Glutamatergic neuron (in vitro differentiated cells): ENCODE results near the gene VSIG10. TPM values are rescaled to one million over a fixed set of nuclear protein-coding genes. Genes with fewer than 3 reads are reported as not detected.

Experiments used
- DNase-seq: peaks from one replicate; pipeline ENCODE4 v3.0.0; 2022
- H3K27ac Mint-ChIP-seq: one replicate; pipeline ENCODE4 v1.8.0; 2020; ENCODE audit warnings: mild to moderate bottlenecking, mixed read lengths, inconsistent platforms; ENCODE audit not compliant: unreplicated experiment
- H3K27me3 Mint-ChIP-seq: one replicate; pipeline ENCODE4 v1.8.0; 2020; ENCODE audit warnings: mild to moderate bottlenecking, moderate library complexity, mixed read lengths, inconsistent platforms; ENCODE audit not compliant: unreplicated experiment
- H3K36me3 Mint-ChIP-seq: one replicate; pipeline ENCODE4 v1.8.0; 2020; ENCODE audit warnings: mild to moderate bottlenecking, mixed read lengths, inconsistent platforms; ENCODE audit not compliant: unreplicated experiment
- H3K4me1 Mint-ChIP-seq: one replicate; pipeline ENCODE4 v1.8.0; 2020; ENCODE audit warnings: mild to moderate bottlenecking, low read depth, mixed read lengths, inconsistent platforms; ENCODE audit not compliant: unreplicated experiment
- H3K4me3 Mint-ChIP-seq: one replicate; pipeline ENCODE4 v1.8.0; 2020; ENCODE audit warnings: mild to moderate bottlenecking, mixed read lengths, inconsistent platforms; ENCODE audit not compliant: unreplicated experiment
- H3K9me3 Mint-ChIP-seq: one replicate; pipeline ENCODE4 v1.8.0; 2020; ENCODE audit warnings: mild to moderate bottlenecking, moderate library complexity, mixed read lengths, inconsistent platforms; ENCODE audit not compliant: unreplicated experiment
- total RNA-seq: library from RNA; stranded (reverse); fragmentation: NEBNext Ultra II Directional; extraction: Animal tissue kit (Norgen Biotek cat#: 25700); gene quantifications from one replicate; pipeline ENCODE4 v1.2.1, GENCODE V29; 2021; ENCODE audit not compliant: unreplicated experiment
- TF ChIP-seq, protein P1 (sequence below): fragments of 200-600 bp; sonication (generic); IDR thresholded peaks from one replicate; pipeline ENCODE4 v1.5.0; 2021; ENCODE audit not compliant: partially characterized antibody, unreplicated experiment

The VSIG10 gene
- total RNA-seq, 1 donor from 2014 or later = 13.3 TPM

DNA sequence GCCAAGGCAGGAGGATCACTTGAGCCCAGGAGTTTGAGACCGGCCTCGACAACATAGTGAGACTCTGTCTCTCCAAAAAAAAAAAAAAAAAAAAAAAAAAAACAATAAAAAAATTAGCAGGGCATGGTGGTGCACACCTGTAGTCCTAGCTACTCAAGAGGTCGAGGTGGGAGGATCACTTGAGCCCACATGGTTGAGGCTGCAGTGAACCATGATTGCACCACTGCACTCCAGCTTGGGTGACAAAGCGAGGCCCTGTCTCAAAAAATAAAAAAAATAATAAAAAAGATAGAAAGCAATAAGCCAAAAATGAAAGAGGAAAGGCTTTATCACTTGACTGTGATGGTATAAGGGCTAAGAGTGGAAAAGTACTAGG lies 21.9 kb upstream of the VSIG10 start:
- Mint-ChIP-seq H3K27me3 (no peaks in the 10 kb centered on the region), H3K4me1 (no peaks in the 10 kb centered on the region), H3K36me3 (no peaks in the 10 kb centered on the region), H3K27ac (no peak overlapping the region), H3K4me3 (no peak overlapping the region), H3K9me3 (no peaks in the 10 kb centered on the region)
- TF ChIP-seq, protein P1, sequence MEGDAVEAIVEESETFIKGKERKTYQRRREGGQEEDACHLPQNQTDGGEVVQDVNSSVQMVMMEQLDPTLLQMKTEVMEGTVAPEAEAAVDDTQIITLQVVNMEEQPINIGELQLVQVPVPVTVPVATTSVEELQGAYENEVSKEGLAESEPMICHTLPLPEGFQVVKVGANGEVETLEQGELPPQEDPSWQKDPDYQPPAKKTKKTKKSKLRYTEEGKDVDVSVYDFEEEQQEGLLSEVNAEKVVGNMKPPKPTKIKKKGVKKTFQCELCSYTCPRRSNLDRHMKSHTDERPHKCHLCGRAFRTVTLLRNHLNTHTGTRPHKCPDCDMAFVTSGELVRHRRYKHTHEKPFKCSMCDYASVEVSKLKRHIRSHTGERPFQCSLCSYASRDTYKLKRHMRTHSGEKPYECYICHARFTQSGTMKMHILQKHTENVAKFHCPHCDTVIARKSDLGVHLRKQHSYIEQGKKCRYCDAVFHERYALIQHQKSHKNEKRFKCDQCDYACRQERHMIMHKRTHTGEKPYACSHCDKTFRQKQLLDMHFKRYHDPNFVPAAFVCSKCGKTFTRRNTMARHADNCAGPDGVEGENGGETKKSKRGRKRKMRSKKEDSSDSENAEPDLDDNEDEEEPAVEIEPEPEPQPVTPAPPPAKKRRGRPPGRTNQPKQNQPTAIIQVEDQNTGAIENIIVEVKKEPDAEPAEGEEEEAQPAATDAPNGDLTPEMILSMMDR = no peak
- DNase-seq = no peak

DNA sequence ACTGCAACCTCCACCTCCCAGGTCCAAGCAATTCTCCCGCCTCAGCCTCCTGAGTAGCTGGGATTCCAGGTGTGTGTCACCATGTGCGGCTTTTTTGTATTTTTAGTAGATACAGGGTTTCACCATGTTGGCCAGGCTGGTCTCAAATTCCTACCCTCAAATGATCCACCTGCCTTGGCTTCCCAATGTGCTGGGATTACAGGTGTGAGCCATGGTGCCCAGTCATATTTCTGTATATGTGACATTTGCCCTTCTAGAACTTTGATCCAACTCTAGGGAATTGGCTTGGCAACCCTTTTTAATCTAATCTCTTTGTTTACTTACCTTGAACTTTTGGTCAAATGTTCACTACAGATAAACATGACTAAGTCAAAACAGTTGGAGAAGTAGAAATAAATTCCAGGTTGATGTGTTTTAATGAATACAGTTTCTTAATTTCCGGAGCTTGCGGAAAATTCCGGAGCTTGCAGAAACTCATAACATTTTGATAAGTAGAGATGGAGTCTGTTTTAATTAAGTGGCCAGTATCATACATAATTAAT lies 20.6 kb upstream of the VSIG10 start:
- DNase-seq = no peak
- Mint-ChIP-seq H3K36me3 (no peaks in the 10 kb centered on the region), H3K27ac (no peak overlapping the region), H3K9me3 (no peaks in the 10 kb centered on the region), H3K27me3 (no peaks in the 10 kb centered on the region), H3K4me3 (no peak overlapping the region), H3K4me1 (no peaks in the 10 kb centered on the region)
- TF ChIP-seq, protein P1 = no peak

DNA sequence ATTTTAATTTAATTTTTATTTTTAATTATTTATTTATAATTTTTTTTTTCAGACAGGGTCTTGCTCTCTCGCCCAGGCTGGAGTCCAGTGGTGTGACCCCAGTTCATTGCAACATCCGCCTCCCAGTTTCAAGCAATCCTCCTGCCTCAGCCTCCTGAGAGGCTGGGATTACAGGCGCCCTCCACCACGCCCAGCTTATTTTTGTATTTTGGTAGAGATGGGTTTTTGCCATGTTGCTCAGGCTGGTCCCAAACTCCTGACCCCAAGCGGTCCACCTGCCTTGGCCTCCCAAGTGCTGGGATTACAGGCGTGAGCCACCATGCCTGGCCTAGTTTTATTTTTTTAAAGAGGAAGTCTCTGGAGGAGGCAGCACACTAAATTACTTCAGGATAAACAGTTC lies 18.5 kb upstream of the VSIG10 start:
- Mint-ChIP-seq H3K27me3 (no peaks in the 10 kb centered on the region), H3K36me3 (no peaks in the 10 kb centered on the region), H3K4me1 (no peaks in the 10 kb centered on the region), H3K4me3 (no peak overlapping the region), H3K9me3 (no peaks in the 10 kb centered on the region), H3K27ac (no peak overlapping the region)
- DNase-seq = no peak
- TF ChIP-seq, protein P1 = no peak

DNA sequence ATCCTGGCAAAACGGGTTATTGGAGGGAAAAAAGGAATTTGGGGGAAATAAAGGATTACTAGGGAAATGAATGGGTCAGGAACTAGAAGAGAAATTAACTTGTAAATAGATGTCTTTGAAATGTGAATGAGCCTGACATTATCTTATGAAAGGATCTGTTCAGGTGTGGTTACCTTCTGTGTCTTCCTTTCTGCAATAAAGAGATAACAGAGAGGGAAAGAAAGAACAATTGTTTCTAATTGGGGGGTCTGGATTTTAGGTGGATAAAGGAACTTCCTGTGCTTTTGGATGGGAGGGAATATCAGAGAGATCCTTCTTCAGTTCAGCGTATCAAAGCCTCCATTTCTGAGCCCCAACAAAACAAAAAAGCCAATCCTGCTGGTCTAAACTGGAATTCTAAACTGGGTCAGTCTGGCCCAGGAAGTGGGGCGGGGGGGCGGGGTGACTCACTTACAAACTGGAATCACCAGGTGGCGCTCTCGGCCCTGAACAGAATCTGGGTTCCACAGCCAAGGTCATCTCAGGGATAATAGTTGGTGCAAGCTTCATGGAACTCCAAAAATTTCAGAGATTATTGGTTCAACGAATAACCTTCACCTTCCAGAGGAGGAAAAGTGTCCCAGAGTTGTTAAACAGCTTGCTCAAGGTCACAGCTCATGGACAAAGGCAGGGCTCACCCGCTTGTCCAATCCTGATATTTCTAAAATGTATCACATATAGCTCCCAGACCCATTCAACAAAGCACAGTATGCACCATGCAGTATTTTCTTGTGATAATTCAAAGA lies 17.0 kb upstream of the VSIG10 start:
- H3K27ac Mint-ChIP-seq = peak overlapping the region; percentile 10
- no peaks in the 10 kb centered on the region for H3K9me3 Mint-ChIP-seq
- TF ChIP-seq, protein P1 = peak; percentile 78
- peak; percentile 71 for DNase-seq
- H3K36me3 Mint-ChIP-seq = no peaks in the 10 kb centered on the region
- no peaks in the 10 kb centered on the region for H3K4me1 Mint-ChIP-seq
- no peak overlapping the region for H3K4me3 Mint-ChIP-seq
- H3K27me3 Mint-ChIP-seq = no peaks in the 10 kb centered on the region

DNA sequence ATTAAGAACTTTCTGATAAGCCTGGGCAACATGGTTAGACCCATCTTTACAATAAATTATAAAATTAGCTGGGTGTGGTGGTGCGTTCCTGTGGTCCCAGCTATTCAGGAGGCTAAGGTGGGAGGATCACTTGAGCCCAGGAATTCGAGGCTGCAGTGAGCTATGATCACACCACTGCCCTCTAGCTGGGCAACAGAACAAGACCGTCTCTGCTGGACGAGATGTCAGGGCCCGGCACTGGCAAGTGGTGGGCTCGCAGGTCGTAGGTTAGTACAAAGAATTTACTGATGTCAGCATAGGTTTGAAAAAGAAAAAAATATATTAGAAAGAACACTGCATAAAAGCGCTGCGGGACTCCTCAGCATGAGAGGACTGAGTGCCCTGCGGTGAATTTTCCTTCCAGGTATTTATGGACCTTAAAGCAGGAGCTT lies 15.7 kb upstream of the VSIG10 start:
- Mint-ChIP-seq H3K4me1 (no peaks in the 10 kb centered on the region), H3K9me3 (no peaks in the 10 kb centered on the region), H3K36me3 (peaks cover 5% of the 10 kb centered on the region), H3K27ac (no peak overlapping the region), H3K4me3 (no peak overlapping the region), H3K27me3 (no peaks in the 10 kb centered on the region)
- DNase-seq = no peak
- TF ChIP-seq, protein P1 = no peak
